GM12874 (cell line): ENCODE results near the gene RARA.

Experiments used
- CTCF ChIP-seq: IDR thresholded peaks from 2 replicates; pipeline ENCODE4 v1.5.1; 2011; ENCODE audit warnings: low read depth, mild to moderate bottlenecking, control low read depth, low read length, moderate library complexity; ENCODE audit not compliant: insufficient read depth

RARA gene

GRCh38 chr17:40287494-40288369, 21.2 kb upstream of the RARA start, which contains the start of gene CDC6:
CDC6 (plus strand) TSS chr17:40287879; CDS start chr17:40289421, 1,542 bp downstream.
- TF ChIP-seq CTCF, result no peak

GRCh38 chr17:40290629-40291280, 18.2 kb upstream of the RARA start:
- TF ChIP-seq CTCF, result peak; percentile 34; the same call in 1 of the 2 replicates

GRCh38 chr17:40291281-40291664, 17.7 kb upstream of the RARA start:
- TF ChIP-seq CTCF, result no peak

- TF ChIP-seq CTCF, result no peak
These were observed 15.6 kb upstream of the RARA start for GRCh38 chr17:40293363-40293762.

GRCh38 chr17:40295488-40296436, 13.2 kb upstream of the RARA start:
- no peak for TF ChIP-seq CTCF

GRCh38 chr17:40297511-40297910, 11.5 kb upstream of the RARA start:
- no peak for TF ChIP-seq CTCF

- no peak for TF ChIP-seq CTCF
These were observed 10.3 kb upstream of the RARA start for GRCh38 chr17:40298726-40299125.
